Activated CD4-positive, alpha-beta T cell treated with anti-CD3 and anti-CD28 coated beads for 36 hours (primary cell): Measurements from ENCODE around the gene NADK. TPM values are rescaled to one million over a fixed set of nuclear protein-coding genes. Genes with fewer than 3 reads are reported as not detected.
"Not testable (repeated sequence)": the region's sequence is repeated elsewhere in the genome, so short reads cannot be mapped to it uniquely, and the experiment has no call there.

ENCODE experiments used
- ATAC-seq: fragments of 200-7000 bp; cut with Tn5 transposase; one replicate; pipeline ENCODE4 v1.10.0; 2021; ENCODE audit warnings: mild to moderate bottlenecking, moderate library complexity
- CTCF ChIA-PET: fragments of 350-600 bp; sonication (Branson Sonifier 250); formaldehyde crosslinking; loops from one replicate; lab custom pipeline; 2021; ENCODE audit warnings: antibody characterized with exemption; lab: Charles Lee
- POLR2A ChIA-PET: fragments of 350-600 bp; sonication (Branson Sonifier 250); formaldehyde crosslinking; loops from one replicate; lab custom pipeline; 2021; ENCODE audit warnings: antibody characterized with exemption, inconsistent platforms; lab: Charles Lee
- DNase-seq: peaks from one replicate; pipeline ENCODE4 v3.0.0-alpha.2; 2020
- H3K27ac Mint-ChIP-seq: one replicate; pipeline ENCODE4 v1.8.0; 2021; ENCODE audit warnings: mixed read lengths
- H3K27me3 Mint-ChIP-seq: one replicate; pipeline ENCODE4 v1.8.0; 2021; ENCODE audit warnings: mixed read lengths
- H3K36me3 Mint-ChIP-seq: one replicate; pipeline ENCODE4 v1.8.0; 2021; ENCODE audit warnings: low read depth, mixed read lengths
- H3K4me1 Mint-ChIP-seq: one replicate; pipeline ENCODE4 v1.8.0; 2021; ENCODE audit warnings: mixed read lengths
- H3K4me3 Mint-ChIP-seq: one replicate; pipeline ENCODE4 v1.8.0; 2021; ENCODE audit warnings: mild to moderate bottlenecking, moderate library complexity, mixed read lengths
- H3K9me3 Mint-ChIP-seq: one replicate; pipeline ENCODE4 v1.8.0; 2021; ENCODE audit warnings: low read depth, mixed read lengths
- intact Hi-C, 2 experiments: fragments of 100-400 bp; cut with DNase I in 1 of 2; cut with micrococcal nuclease in 1 of 2; formaldehyde crosslinking; loops; one replicate each; pipeline versions ENCODE4 v1.14.2 to v1.15.1; 2022 to 2024; cut with DNase I, micrococcal nuclease
- total RNA-seq, 2 experiments: library from RNA; stranded (reverse); gene quantifications; one replicate each; pipeline ENCODE4 v1.2.3, GENCODE V29; 2021

The NADK gene
- total RNA-seq, 2 experiments from 2014 or later, result 53.1 to 56.2 TPM

- DNase-seq, H3K4me1 Mint-ChIP-seq, intact Hi-C loops, ATAC-seq, H3K27me3 Mint-ChIP-seq, H3K9me3 Mint-ChIP-seq, H3K27ac Mint-ChIP-seq, POLR2A ChIA-PET, H3K4me3 Mint-ChIP-seq, CTCF ChIA-PET: not testable (repeated sequence)
- H3K36me3 Mint-ChIP-seq, result peaks cover 43% of the 10 kb centered on the region
Observed at GRCh38 chr1:1715109-1715883, 63.0 kb downstream of the NADK start.

GRCh38 chr1:1707897-1708296 is 70.4 kb downstream of the NADK start:
- ATAC-seq, POLR2A ChIA-PET, DNase-seq, CTCF ChIA-PET, H3K4me3 Mint-ChIP-seq, H3K27ac Mint-ChIP-seq, H3K4me1 Mint-ChIP-seq, H3K27me3 Mint-ChIP-seq, H3K9me3 Mint-ChIP-seq, intact Hi-C loops, H3K36me3 Mint-ChIP-seq: not testable (repeated sequence)

GRCh38 chr1:1707241-1707640 is 71.0 kb downstream of the NADK start:
- H3K27me3 Mint-ChIP-seq, CTCF ChIA-PET, intact Hi-C loops, H3K9me3 Mint-ChIP-seq, H3K4me3 Mint-ChIP-seq, ATAC-seq, H3K36me3 Mint-ChIP-seq, H3K27ac Mint-ChIP-seq, POLR2A ChIA-PET, H3K4me1 Mint-ChIP-seq, DNase-seq: not testable (repeated sequence)

- CTCF ChIA-PET, DNase-seq, H3K4me3 Mint-ChIP-seq, H3K27ac Mint-ChIP-seq, H3K9me3 Mint-ChIP-seq, H3K27me3 Mint-ChIP-seq, intact Hi-C loops, POLR2A ChIA-PET, ATAC-seq, H3K36me3 Mint-ChIP-seq, H3K4me1 Mint-ChIP-seq: not testable (repeated sequence)
Observed at GRCh38 chr1:1705623-1706022, 72.6 kb downstream of the NADK start.

GRCh38 chr1:1704284-1704957 is 73.8 kb downstream of the NADK start:
- CTCF ChIA-PET, H3K9me3 Mint-ChIP-seq, ATAC-seq: not testable (repeated sequence)

GRCh38 chr1:1703796-1704195 is 74.5 kb downstream of the NADK start:
- POLR2A ChIA-PET, result no interaction called here
- ATAC-seq (no peak), DNase-seq (no peak)
- H3K4me3 Mint-ChIP-seq, result no peak overlapping the region
- CTCF ChIA-PET, result no interaction called here
- H3K27me3 Mint-ChIP-seq, result peaks cover 2% of the 10 kb centered on the region
- peaks cover 4% of the 10 kb centered on the region for H3K36me3 Mint-ChIP-seq
- no peaks in the 10 kb centered on the region for H3K4me1 Mint-ChIP-seq
- no peaks in the 10 kb centered on the region for H3K9me3 Mint-ChIP-seq
- no peak overlapping the region for H3K27ac Mint-ChIP-seq
- intact Hi-C loops, result no loop called here

More at GRCh38 chr1:1704284-1704957, 73.8 kb downstream of the NADK start:
- H3K4me1 Mint-ChIP-seq, H3K4me3 Mint-ChIP-seq, POLR2A ChIA-PET, H3K27me3 Mint-ChIP-seq, H3K27ac Mint-ChIP-seq, H3K36me3 Mint-ChIP-seq, intact Hi-C loops, DNase-seq: not testable (repeated sequence)

- POLR2A ChIA-PET, DNase-seq, H3K27me3 Mint-ChIP-seq, H3K27ac Mint-ChIP-seq, H3K9me3 Mint-ChIP-seq, ATAC-seq, H3K4me3 Mint-ChIP-seq, intact Hi-C loops, H3K4me1 Mint-ChIP-seq, CTCF ChIA-PET, H3K36me3 Mint-ChIP-seq: not testable (repeated sequence)
Observed at GRCh38 chr1:1702506-1702905, 75.8 kb downstream of the NADK start.

Other genes starting within 250 kb of the NADK start
- gene TMEM240, start 237.8 kb downstream of the NADK start, total RNA-seq, result under 1 TPM; 0.42 to 0.46 TPM
- gene SSU72, start 203.6 kb downstream of the NADK start, total RNA-seq, result 100 to 1,000 TPM; 105 to 123 TPM
- gene FNDC10, start 178.3 kb downstream of the NADK start, total RNA-seq, result 1 to 10 TPM; 1.7 to 1.9 TPM
- 10 to 100 TPM; 37.1 TPM for gene MIB2, start 163.0 kb downstream of the NADK start, total RNA-seq
- 1 to 10 TPM in 1 of 2 experiments, under 1 TPM in 1; 0.77 to 1.2 TPM for gene MMP23B, start 146.3 kb downstream of the NADK start, total RNA-seq
- gene CDK11B, start 119.5 kb downstream of the NADK start, total RNA-seq, result 10 to 100 TPM; 36.3 to 38.8 TPM
- gene SLC35E2B, start 85.7 kb downstream of the NADK start, total RNA-seq, result 10 to 100 TPM; 24.2 to 27.6 TPM
- 10 to 100 TPM; 44.3 to 50.5 TPM for gene CDK11A, start 54.1 kb downstream of the NADK start, total RNA-seq
- gene GNB1, start 112.6 kb upstream of the NADK start, total RNA-seq, result 100 to 1,000 TPM; 347 to 669 TPM
- under 1 TPM; 0.21 to 0.81 TPM for gene CALML6, start 136.8 kb upstream of the NADK start, total RNA-seq
- 1 to 10 TPM in 1 of 2 experiments, under 1 TPM in 1; 0.88 to 1.1 TPM for gene TMEM52, start 140.8 kb upstream of the NADK start, total RNA-seq
- under 1 TPM in 1 of 2 experiments, not detected in 1; 0.25 TPM for gene CFAP74, start 225.3 kb upstream of the NADK start, total RNA-seq
- not detected for gene GABRD, start 240.9 kb upstream of the NADK start, total RNA-seq